HG03060 (cell line): ENCODE measurements around the gene ARL6IP6.
"Not testable (repeated sequence)": the region's sequence is repeated elsewhere in the genome, so short reads cannot be mapped to it uniquely, and the experiment has no call there.

ENCODE experiments used
- ATAC-seq: cut with Tn5 transposase; IDR thresholded peaks from one replicate; pipeline ENCODE4 v1.9.1; 2021; ENCODE audit warnings: low read depth, moderate number of reproducible peaks; ENCODE audit not compliant: unreplicated experiment

The ARL6IP6 gene

DNA sequence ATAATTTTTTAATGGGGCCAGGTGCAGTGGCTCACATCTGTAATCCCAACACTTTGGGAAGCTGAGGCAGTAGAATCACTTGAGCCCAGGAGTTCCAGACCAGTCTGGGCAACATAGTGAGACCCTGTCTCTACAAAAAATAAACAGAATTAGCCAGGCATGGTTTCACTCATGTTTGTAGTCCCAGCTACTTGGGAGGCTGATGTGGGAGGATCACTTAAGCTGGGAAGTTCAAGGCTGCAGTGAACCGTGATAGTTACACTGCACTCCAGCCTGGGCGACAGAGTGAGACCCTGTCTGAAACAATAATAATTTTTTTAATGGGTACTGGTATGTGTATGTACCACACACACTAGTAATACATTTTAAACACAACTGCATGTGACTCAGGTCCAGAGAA, 2.4 kb downstream of the ARL6IP6 start:
- ATAC-seq: no peak

DNA sequence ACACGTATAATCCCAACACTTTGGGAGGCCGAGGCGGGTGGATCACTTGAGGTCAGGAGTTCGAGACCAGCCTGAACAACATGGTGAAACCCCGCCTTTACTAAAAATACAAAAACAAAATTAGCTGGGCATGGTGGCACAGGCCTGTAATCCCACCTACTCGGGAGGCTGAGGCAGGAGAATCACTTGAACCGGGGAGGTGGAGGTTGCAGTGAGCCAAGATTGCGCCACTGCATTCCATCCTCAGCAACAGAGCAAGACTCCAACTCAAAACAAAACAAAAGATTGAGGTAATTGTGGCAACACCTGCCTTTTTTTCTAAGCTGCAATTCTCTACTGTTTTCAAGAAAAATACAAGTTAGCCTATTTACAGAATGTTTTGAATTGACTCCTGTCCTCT, 4.2 kb downstream of the ARL6IP6 start:
- not testable (repeated sequence) for ATAC-seq

DNA sequence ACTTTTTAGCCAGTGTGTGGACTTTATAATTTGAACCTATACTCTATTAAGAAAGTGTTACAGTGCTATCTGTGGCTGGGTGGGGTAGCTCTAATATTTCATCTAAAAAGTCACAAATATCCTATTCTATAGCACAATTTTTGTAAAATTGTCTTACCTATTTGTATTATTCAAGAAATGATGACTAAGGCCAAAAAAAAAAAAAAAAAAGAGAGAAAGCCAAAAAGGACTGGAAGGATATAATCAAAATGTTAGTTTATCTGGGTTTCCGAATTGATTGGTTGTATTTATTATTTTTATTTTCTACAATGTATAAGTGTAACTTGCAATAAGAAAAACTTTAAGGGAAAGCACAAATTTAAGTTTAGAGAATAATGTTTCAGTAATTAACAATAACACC, 5.5 kb downstream of the ARL6IP6 start:
- ATAC-seq: no peak

DNA sequence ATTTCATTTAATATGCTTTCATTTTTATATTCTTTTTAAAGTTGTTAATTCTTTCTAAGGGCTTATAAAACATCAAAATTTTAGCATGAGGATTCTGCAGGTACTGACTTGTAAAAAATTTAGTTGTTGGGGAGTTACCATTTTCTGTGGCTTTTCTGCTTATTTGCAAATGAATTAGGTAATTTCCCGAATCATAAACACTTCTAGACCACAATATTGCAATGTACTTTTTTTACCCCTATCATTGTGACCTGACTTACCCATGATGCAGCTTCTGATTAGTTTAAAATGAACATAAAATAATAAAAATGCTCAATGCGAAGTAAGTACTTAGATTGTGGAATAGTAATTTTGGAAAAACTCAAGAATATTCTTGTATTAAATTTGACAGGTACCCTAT, 11.4 kb downstream of the ARL6IP6 start:
- no peak for ATAC-seq

DNA sequence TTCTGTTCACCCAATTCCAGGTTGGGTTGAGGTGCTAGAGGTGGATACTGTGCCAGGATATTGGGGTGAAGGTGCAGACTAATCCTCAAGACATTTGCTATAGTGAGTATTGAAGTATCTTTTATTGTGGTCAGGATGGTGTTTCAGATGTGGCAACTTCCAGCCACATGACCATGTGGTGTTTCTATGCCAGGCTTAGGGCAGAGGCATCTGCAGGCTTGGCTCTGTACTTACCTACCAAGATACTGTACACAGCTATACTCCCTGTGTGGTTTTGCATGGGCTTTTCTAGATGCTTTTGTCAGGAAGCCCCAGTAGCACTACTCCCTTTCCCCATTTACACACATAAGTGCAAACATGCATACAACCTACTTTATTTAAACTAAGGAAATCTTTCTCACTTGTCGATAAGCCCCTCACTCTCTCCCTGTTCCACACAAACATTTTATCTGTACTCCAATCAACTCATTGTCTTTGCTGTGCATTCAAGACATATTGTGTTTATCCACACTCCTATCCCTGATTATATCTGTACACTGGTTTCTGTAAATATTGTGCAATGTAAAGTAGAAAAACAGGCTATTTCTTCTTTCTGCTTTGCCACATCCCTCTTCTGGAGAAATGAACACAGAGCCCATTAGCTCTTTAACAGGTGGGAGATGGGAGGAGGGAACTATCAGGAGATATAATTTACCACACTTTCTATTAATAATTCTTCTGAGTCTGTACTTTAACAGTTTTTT, 12.3 kb downstream of the ARL6IP6 start:
- ATAC-seq: peak; percentile 96

- not testable (repeated sequence) for ATAC-seq
Measured at GRCh38 chr2:152737509-152737908, 19.1 kb downstream of the ARL6IP6 start.

DNA sequence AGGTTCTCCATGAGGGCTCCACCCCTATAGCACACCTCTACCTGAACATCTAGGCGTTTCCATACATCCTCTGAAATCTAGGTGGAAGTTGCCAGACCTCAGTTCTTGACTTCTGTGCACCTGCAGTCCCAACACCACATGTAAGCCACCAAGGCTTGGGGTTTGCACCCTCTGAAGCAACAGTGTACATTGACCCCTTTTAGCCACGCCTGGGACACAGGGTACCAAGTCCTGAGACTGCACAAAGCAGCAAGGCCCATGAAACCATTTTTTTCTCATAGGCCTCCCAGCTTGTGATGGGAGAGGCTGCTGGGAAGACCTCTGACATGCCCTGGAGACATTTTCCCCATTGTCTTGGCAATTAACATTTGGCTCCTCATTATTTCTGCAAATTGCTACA, 20.0 kb downstream of the ARL6IP6 start:
- ATAC-seq: no peak

DNA sequence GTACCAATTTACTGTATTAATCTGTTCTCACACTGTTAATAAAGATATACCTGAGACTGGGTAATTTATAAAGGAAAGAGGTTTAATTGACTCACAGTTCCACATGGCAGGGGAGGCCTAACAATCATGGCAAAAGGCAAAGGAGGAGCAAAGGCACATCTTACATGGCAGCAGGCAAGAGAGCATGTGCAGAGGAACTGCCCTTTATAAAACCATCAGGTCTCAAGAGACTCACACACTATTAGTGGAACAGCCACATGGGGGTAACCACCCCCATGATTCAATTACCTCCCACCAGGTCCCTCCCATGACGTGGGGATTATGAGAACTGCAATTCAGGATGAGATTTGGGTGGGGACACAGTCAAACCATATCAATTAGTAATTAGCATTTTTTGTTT, 21.3 kb downstream of the ARL6IP6 start:
- ATAC-seq: not testable (repeated sequence)

GRCh38 chr2:152740743-152741328, 22.4 kb downstream of the ARL6IP6 start:
- peak; percentile 64 for ATAC-seq

- peak; percentile 59 for ATAC-seq
Measured at GRCh38 chr2:152743002-152743401, 24.6 kb downstream of the ARL6IP6 start.

DNA sequence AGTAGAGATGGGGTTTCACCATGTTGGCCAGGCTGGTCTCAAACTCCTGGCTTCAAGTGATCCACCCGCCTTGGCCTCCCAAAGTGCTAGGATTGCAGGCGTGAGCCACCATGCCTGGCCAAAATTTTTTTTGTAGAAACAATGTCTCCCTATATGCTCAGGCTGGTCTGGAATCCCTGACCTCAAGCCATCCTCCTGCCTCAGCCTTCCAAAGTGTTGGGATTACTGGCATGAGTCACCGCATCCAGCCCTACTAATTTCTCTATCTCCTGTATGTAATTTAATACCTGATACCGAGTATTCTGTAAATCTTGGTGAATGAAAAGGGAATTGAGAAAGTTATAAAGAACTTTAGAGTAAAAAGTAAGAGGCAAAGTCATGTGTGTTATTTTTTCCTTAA, 29.3 kb downstream of the ARL6IP6 start:
- ATAC-seq: not testable (repeated sequence)

DNA sequence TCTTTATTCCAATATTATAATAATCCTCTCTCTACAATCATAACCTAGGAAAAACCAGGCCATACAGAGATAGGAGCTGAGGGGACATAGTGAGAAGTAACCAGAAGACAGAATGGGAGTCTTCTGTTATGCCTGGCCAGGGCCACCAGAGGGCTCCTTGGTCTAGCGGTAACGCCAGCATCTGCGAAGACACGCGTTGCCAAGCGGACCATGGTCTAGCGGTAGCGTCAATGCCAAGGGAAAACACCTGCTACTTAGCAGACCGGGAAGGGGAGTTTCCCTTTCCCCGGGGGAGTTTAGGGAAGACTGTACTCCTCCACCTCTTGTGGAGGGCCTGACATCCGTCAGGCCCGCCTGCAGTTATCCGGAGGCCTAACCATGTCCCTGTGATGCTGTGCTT, 36.6 kb downstream of the ARL6IP6 start:
- no peak for ATAC-seq

- ATAC-seq: no peak
Measured at GRCh38 chr2:152759290-152760072, 41.1 kb downstream of the ARL6IP6 start.

GRCh38 chr2:152761214-152761613, 42.8 kb downstream of the ARL6IP6 start:
- no peak for ATAC-seq

GRCh38 chr2:152762202-152762601, 43.8 kb downstream of the ARL6IP6 start:
- no peak for ATAC-seq

GRCh38 chr2:152763208-152763607, 44.8 kb downstream of the ARL6IP6 start:
- ATAC-seq: not testable (repeated sequence)

DNA sequence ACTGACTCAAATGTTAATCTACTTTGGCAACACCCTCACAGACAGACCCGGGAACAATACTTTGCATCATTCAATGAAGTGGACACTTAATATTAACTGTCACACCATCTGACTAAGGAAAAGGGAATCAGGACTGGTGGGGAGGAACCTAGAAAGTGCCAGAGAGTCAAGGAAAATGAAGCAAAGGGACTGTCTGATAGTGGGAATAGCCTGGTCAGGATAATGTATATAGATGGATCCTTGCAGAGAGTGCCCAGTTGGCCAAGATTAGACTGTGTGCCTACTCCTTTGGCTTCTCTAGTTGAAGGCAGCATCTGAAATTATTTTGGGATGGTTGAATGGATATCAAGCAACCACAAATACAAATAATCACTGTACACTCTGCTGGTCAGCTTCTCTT, 45.2 kb downstream of the ARL6IP6 start:
- no peak for ATAC-seq

DNA sequence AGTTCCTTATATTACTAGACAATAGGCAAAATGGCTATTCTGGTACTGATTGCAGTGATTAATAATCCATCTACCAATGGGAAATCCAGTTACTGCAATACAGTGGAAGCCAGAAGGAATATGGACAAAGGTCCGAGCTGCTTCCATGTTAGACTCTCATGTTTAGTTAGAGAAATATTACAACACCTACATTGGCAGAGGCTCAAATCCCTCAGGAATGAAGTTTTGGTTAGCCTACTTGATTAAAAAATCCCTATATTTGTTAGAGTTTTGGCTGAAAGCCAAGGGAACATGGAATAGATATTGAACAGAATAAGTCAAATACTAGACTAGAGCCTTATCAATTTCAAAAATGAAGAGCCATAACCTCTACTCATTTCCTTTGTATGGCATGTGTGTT, 48.5 kb downstream of the ARL6IP6 start:
- no peak for ATAC-seq

DNA sequence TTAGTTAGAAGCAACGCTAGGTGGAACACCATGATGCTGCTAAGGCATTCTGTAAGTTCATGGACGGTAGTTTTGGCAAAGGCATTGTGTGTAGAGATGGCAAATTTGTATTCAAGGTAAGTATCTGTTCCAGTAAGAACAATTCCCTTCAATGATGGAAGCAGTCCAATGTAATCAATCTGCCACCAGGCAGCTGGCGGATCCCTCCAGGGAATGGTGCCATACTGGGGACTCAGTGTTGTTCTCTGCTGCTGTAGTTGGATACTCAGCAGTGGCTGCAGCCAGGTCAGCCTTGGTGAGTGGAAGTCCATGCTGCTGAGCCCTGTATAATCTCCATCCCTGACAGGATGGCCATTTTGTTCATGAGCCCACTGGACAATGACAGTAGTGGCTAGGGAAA, 62.8 kb downstream of the ARL6IP6 start:
- ATAC-seq: no peak

DNA sequence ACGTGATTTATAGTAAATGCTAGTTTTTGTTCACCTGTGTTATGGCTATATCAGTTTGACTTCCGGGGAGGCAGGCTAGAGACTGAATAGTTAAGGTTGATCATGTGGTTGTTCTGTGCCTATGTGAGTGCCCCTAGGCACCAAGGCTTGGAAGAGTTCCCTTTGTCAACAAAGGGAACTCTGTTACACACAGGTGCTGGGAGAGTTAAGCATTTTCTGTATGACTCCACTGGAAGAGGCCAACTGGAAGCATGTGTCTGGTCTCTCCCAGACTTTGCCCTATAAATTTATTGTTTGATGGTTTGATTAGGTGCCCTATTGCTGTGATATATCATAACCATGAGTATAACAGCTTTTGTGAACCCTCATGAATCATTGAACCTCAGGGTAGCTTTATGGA, 63.8 kb downstream of the ARL6IP6 start:
- no peak for ATAC-seq

GRCh38 chr2:152790883-152791282, 72.5 kb downstream of the ARL6IP6 start:
- no peak for ATAC-seq

- ATAC-seq: no peak
Measured at GRCh38 chr2:152791979-152792378, 73.6 kb downstream of the ARL6IP6 start.
